Measurements from ENCODE around the gene GDF7. TPM values are rescaled to one million over a fixed set of nuclear protein-coding genes. Genes with fewer than 3 reads are reported as not detected.
A peak's percentile ranks its signal among the peaks of the same experiment; 100 is the strongest.

Gene GDF7
- total RNA-seq, 6 donors from 2014 or later, result under 0.01 to 1.8 (median 0.44) TPM

- TF ChIP-seq EP300 (IDR thresholded peaks at IDR 0.05) (no peak), POLR2A (IDR thresholded peaks at IDR 0.05) (no peak), CTCF (IDR thresholded peaks at IDR 0.05) (no peak), POLR2AphosphoS5 (IDR thresholded peaks at IDR 0.05) (no peak)
- no peak overlapping the region for H3K4me3 ChIP-seq
- H3K4me1 ChIP-seq, result peaks cover 21 to 39% (median 36%) of the 10 kb centered on the region in 4 donors
- H3K27me3 ChIP-seq, result no peaks in the 10 kb centered on the region
- H3K27ac ChIP-seq, result no peak overlapping the region
- DNase-seq (no peak), ATAC-seq (ENCODE audit: low FRiP score in 2 of 2) (no peak)
- H3K36me3 ChIP-seq, result peaks cover 23 to 60% (median 46%) of the 10 kb centered on the region in 4 donors
- H3K9me3 ChIP-seq, result no peaks in the 10 kb centered on the region
- 90 to 97% methylated on average over 11 of the region's 11 CpGs for WGBS, 2 donors
Observed at GRCh38 chr2:20622296-20622686, 44.7 kb upstream of the GDF7 start.

- DNase-seq (no peak), ATAC-seq (ENCODE audit: low FRiP score in 2 of 2) (no peak)
- H3K27me3 ChIP-seq, result no peaks in the 10 kb centered on the region
- no peak overlapping the region for H3K27ac ChIP-seq
- no peaks in the 10 kb centered on the region for H3K9me3 ChIP-seq
- H3K36me3 ChIP-seq, result peaks cover 23 to 60% (median 46%) of the 10 kb centered on the region in 4 donors
- WGBS, 2 donors, result 84 to 85% methylated on average over 10 of the region's 10 CpGs
- peaks cover 16 to 34% (median 31%) of the 10 kb centered on the region in 4 donors for H3K4me1 ChIP-seq
- H3K4me3 ChIP-seq, result no peak overlapping the region
- TF ChIP-seq EP300 (IDR thresholded peaks at IDR 0.05) (no peak), POLR2A (IDR thresholded peaks at IDR 0.05) (no peak), POLR2AphosphoS5 (IDR thresholded peaks at IDR 0.05) (no peak), CTCF (IDR thresholded peaks at IDR 0.05) (no peak)
Observed at GRCh38 chr2:20622731-20623130, 44.2 kb upstream of the GDF7 start.

- H3K9me3 ChIP-seq, result no peaks in the 10 kb centered on the region
- ATAC-seq (ENCODE audit: low FRiP score in 2 of 2) (no peak), DNase-seq (no peak)
- TF ChIP-seq CTCF (IDR thresholded peaks at IDR 0.05), result no peak
- no peak for TF ChIP-seq POLR2A (IDR thresholded peaks at IDR 0.05)
- no peak for TF ChIP-seq EP300 (IDR thresholded peaks at IDR 0.05)
- TF ChIP-seq POLR2AphosphoS5 (IDR thresholded peaks at IDR 0.05), result no peak
- 80 to 87% methylated on average over 10 of the region's 10 CpGs for WGBS, 2 donors
- peaks cover 23 to 60% (median 46%) of the 10 kb centered on the region in 4 donors for H3K36me3 ChIP-seq
- no peak overlapping the region for H3K4me3 ChIP-seq
- no peak overlapping the region for H3K27ac ChIP-seq
- H3K27me3 ChIP-seq, result no peaks in the 10 kb centered on the region
- H3K4me1 ChIP-seq, result peaks cover 13 to 29% (median 26%) of the 10 kb centered on the region in 4 donors
Observed at GRCh38 chr2:20623241-20623640, 43.7 kb upstream of the GDF7 start.

GRCh38 chr2:20623741-20624155 is 43.2 kb upstream of the GDF7 start:
- DNase-seq (peak in 1 of 2 donors; percentile 63), ATAC-seq (ENCODE audit: low FRiP score in 2 of 2) (no peak)
- Histone ChIP-seq H3K4me1 (peaks cover 8 to 24% (median 21%) of the 10 kb centered on the region in 4 donors), H3K27ac (no peak overlapping the region), H3K4me3 (no peak overlapping the region), H3K36me3 (peaks cover 23 to 60% (median 46%) of the 10 kb centered on the region in 4 donors), H3K9me3 (no peaks in the 10 kb centered on the region), H3K27me3 (no peaks in the 10 kb centered on the region)
- 87% methylated on average over 7 of the region's 7 CpGs; no CpG with 5 or more reads in 1 of the 2 donors for WGBS, 2 donors
- TF ChIP-seq POLR2A (IDR thresholded peaks at IDR 0.05), result no peak
- TF ChIP-seq EP300 (IDR thresholded peaks at IDR 0.05), result no peak
- no peak for TF ChIP-seq POLR2AphosphoS5 (IDR thresholded peaks at IDR 0.05)
- TF ChIP-seq CTCF (IDR thresholded peaks at IDR 0.05), result no peak

All from upper lobe of left lung (tissue), 6 donors.